Uterus (tissue), 4 donors: Measurements from ENCODE around the gene MIER3. TPM values are rescaled to one million over a fixed set of nuclear protein-coding genes. Genes with fewer than 3 reads are reported as not detected.

Experiments used
- DNase-seq, 2 donors: peaks; one replicate each; pipeline ENCODE4 v3.0.0-alpha.2; 2019 to 2020
- H3K27ac ChIP-seq, 2 donors: fragments of 200-600 bp; sonication (generic); 1 replicate in 1 of 2; 2 replicates in 1 of 2; pipeline ENCODE4 v1.5.1; 2016 to 2018
- H3K27me3 ChIP-seq, 2 donors: fragments of 200-600 bp; sonication (generic); one replicate each; pipeline ENCODE4 v1.5.1; 2018 to 2019; ENCODE audit warnings: control low read depth in 1 of 2
- H3K36me3 ChIP-seq, 2 donors: fragments of 200-600 bp; sonication (generic); one replicate each; pipeline ENCODE4 v1.5.1; 2019; ENCODE audit warnings: control low read depth in 1 of 2
- H3K4me1 ChIP-seq, 2 donors: fragments of 200-600 bp; sonication (generic); one replicate each; pipeline ENCODE4 v1.5.1; 2018 to 2019; ENCODE audit warnings: control low read depth in 1 of 2
- H3K4me3 ChIP-seq, 2 donors: fragments of 200-600 bp; sonication (generic); 1 replicate in 1 of 2; 2 replicates in 1 of 2; pipeline ENCODE4 v1.5.1; 2018 to 2019; ENCODE audit warnings: mild to moderate bottlenecking in 1 of 2
- H3K9me3 ChIP-seq, 2 donors: fragments of 200-600 bp; sonication (generic); one replicate each; pipeline ENCODE4 v1.5.1; 2019; ENCODE audit warnings: control low read depth in 1 of 2
- POLR2A ChIP-seq, 2 donors: fragments of 450-650 bp; IDR thresholded peaks; one replicate each; pipeline ENCODE4 v1.6.1; 2016; ENCODE audit warnings: antibody characterized with exemption in 2 of 2, mild to moderate bottlenecking in 1 of 2, moderate library complexity in 1 of 2
- intact Hi-C: fragments of 100-400 bp; cut with DNase I; formaldehyde crosslinking; loops from one replicate; pipeline ENCODE4 v1.15.1; 2023; ENCODE audit warnings: low total_unique reads
- total RNA-seq, 4 donors: library from RNA; depleted of rRNA in 3 of 4; stranded (reverse); fragments of >200 nt in 3 of 4; gene quantifications; one replicate each; pipeline versions ENCODE4 v1.1.0 to v1.2.4, GENCODE V29; 2014 to 2023
- TF ChIP-seq, protein P1 (sequence below), 4 experiments: fragments of 200-600 bp in 2 of 4; fragments of 450-650 bp in 2 of 4; sonication (generic) in 2 of 4; IDR thresholded peaks; one replicate each; pipeline ENCODE4 v1.5.1; 2016 to 2019; ENCODE audit warnings: antibody characterized with exemption in 4 of 4, mild to moderate bottlenecking in 2 of 4, moderate library complexity in 1 of 4
- donor health status: DM: yes; HTN: yes; CAD: no.

Gene MIER3, protein sequence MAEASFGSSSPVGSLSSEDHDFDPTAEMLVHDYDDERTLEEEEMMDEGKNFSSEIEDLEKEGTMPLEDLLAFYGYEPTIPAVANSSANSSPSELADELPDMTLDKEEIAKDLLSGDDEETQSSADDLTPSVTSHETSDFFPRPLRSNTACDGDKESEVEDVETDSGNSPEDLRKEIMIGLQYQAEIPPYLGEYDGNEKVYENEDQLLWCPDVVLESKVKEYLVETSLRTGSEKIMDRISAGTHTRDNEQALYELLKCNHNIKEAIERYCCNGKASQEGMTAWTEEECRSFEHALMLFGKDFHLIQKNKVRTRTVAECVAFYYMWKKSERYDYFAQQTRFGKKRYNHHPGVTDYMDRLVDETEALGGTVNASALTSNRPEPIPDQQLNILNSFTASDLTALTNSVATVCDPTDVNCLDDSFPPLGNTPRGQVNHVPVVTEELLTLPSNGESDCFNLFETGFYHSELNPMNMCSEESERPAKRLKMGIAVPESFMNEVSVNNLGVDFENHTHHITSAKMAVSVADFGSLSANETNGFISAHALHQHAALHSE
- 10 to 100 TPM; 15.6 to 94.6 (median 29.7) TPM for total RNA-seq

DNA sequence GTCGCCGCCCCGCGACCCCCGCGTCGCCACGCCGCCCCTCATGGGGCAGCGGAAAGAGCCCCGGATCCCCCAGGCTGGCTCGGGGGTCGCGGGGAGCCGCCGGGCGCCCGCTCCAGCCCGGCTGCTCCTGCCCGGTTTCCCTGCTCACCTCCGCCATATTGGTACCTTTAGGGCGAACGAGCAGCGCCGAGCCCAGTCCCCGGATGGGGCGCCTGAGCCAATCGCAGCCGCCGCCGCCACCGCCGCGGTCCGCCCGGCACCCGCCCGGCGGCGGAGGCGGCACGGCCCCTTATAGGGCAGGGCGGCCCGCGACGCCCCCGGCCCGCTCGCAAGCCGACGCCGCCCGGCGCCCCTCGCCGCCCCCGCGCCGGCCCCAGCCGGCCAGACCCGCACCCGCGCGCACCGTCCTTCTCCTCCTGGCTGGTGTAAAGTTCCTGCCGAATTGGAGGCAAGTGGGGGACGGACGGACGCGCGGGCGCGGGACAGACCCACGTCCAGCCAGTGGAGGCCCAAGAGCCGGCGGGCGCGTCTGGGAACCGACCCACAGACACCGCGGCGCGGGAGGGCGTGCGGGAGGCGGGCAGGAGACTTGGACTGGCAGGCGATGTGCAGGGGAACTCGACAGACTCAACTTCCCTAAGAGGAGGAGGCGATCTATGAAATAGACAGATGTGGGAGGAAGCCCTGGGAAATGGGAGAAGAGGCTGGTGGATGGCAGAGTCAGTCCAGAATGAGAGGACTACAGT is at the start of gene MIER3:
MIER3 (minus strand) TSS at position 178 of the 746 bp plus-strand sequence; CDS start at position 157, 21 bp downstream.
- peak; percentile 67 to 77 for DNase-seq
- TF ChIP-seq, protein P1, sequence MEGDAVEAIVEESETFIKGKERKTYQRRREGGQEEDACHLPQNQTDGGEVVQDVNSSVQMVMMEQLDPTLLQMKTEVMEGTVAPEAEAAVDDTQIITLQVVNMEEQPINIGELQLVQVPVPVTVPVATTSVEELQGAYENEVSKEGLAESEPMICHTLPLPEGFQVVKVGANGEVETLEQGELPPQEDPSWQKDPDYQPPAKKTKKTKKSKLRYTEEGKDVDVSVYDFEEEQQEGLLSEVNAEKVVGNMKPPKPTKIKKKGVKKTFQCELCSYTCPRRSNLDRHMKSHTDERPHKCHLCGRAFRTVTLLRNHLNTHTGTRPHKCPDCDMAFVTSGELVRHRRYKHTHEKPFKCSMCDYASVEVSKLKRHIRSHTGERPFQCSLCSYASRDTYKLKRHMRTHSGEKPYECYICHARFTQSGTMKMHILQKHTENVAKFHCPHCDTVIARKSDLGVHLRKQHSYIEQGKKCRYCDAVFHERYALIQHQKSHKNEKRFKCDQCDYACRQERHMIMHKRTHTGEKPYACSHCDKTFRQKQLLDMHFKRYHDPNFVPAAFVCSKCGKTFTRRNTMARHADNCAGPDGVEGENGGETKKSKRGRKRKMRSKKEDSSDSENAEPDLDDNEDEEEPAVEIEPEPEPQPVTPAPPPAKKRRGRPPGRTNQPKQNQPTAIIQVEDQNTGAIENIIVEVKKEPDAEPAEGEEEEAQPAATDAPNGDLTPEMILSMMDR (IDR thresholded peaks at IDR 0.05) = no peak
- peak in 1 of 2 donors; percentile 15 for TF ChIP-seq POLR2A (IDR thresholded peaks at IDR 0.05)
- intact Hi-C loops = no loop called here
- H3K9me3 ChIP-seq = no peaks in the 10 kb centered on the region
- H3K4me1 ChIP-seq = peaks cover 0 to 6% of the 10 kb centered on the region in 2 donors
- peak within 1 kb of the TSS; percentile 92 to 94 for H3K27ac ChIP-seq
- H3K27me3 ChIP-seq = no peaks in the 10 kb centered on the region
- H3K36me3 ChIP-seq = no peaks in the 10 kb centered on the region
- H3K4me3 ChIP-seq = peak within 1 kb of the TSS; percentile 65 to 81

DNA sequence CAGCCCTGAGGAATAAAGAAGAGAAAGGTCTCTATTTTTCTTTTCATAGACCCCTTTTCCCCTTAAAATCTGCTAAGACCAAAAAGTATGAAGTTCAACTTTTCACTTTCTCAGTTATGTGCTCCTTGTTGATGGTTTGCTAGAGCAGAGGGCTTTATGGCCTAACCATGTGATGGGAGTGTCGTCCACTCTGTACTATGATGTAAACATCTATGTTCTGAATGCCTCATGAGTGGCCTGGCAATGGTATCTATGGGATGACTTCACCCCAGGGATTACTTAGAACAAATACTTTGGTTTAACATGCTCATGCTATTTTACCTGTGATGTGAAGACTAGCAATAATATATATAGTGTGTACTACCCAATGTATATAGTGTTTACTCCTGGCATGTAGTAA is 43.7 kb upstream of the MIER3 start:
- intact Hi-C loops = no loop called here
- H3K4me3 ChIP-seq = no peak overlapping the region
- H3K4me1 ChIP-seq = no peaks in the 10 kb centered on the region
- H3K27ac ChIP-seq = no peak overlapping the region
- no peaks in the 10 kb centered on the region for H3K27me3 ChIP-seq
- no peaks in the 10 kb centered on the region for H3K9me3 ChIP-seq
- no peak for TF ChIP-seq POLR2A (IDR thresholded peaks at IDR 0.05)
- no peak for DNase-seq
- no peaks in the 10 kb centered on the region for H3K36me3 ChIP-seq

DNA sequence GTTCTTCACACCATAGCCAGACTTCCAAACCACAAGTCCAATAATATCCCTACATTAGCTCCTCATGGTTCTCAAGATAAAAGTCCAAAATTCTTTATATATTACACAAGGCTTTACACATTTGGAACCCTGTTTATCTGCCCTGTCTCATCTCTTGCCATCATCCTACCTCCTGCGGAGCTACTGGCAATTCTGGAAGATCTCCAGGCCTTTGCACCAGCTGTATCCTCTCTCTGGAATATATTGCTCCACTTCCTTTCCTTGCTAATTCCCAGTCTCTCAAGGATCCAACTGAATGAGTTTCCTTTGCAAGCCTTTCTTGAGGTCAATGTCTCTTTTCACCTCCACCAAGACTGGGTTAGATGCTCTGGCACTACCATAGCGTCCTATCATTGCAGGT is 41.3 kb upstream of the MIER3 start:
- DNase-seq = no peak
- intact Hi-C loops = no loop called here
- Histone ChIP-seq H3K27me3 (no peaks in the 10 kb centered on the region), H3K9me3 (no peaks in the 10 kb centered on the region), H3K36me3 (no peaks in the 10 kb centered on the region), H3K4me1 (no peaks in the 10 kb centered on the region), H3K27ac (no peak overlapping the region), H3K4me3 (no peak overlapping the region)
- TF ChIP-seq POLR2A (IDR thresholded peaks at IDR 0.05) = no peak
- TF ChIP-seq, protein P1 (IDR thresholded peaks at IDR 0.05) = no peak

DNA sequence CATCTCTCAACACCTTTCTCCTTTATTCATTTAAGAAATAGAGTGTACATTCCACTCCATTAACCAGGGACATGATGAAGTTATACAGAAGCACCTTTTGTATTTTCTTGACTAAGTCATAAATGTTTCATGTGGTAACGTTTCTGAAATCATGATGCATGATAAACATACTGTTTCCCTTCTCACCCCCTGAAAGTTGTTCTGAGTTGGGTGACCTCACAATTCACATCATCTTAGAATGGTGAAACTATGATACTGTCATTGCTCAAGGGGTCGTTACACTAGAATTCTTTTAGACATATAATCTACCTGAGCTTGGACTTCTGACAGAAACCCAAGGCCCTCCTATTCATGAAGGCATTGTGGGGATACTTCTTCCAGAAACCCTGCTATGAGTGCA is 37.8 kb upstream of the MIER3 start:
- Histone ChIP-seq H3K27ac (no peak overlapping the region), H3K27me3 (no peaks in the 10 kb centered on the region), H3K4me3 (no peak overlapping the region), H3K36me3 (no peaks in the 10 kb centered on the region), H3K9me3 (no peaks in the 10 kb centered on the region), H3K4me1 (no peaks in the 10 kb centered on the region)
- no peak for DNase-seq
- intact Hi-C loops = no loop called here
- TF ChIP-seq, protein P1 (IDR thresholded peaks at IDR 0.05) = no peak
- no peak for TF ChIP-seq POLR2A (IDR thresholded peaks at IDR 0.05)

DNA sequence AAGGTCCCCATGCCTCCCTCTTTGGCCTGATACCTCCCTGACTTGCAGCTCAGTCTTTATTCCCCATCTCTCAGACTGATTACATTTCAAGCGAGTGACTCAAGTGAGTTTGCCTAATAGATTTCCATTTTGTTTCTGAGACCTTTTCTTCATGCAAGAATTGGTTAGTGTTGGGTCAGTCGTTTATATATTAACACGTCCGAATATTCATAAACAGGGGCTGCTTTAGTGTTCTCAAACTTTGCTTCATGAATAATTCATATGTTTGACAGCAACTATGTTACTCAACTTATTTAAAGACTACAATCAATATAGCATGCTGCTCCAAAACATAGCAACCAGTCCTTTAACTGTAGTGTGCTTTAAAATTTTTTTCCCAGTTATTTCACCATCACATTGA is 36.6 kb upstream of the MIER3 start:
- no peaks in the 10 kb centered on the region for H3K9me3 ChIP-seq
- TF ChIP-seq POLR2A (IDR thresholded peaks at IDR 0.05) = no peak
- TF ChIP-seq, protein P1 (IDR thresholded peaks at IDR 0.05) = no peak
- no peak overlapping the region for H3K27ac ChIP-seq
- DNase-seq = no peak
- H3K4me1 ChIP-seq = no peaks in the 10 kb centered on the region
- H3K27me3 ChIP-seq = no peaks in the 10 kb centered on the region
- intact Hi-C loops = no loop called here
- H3K36me3 ChIP-seq = no peaks in the 10 kb centered on the region
- H3K4me3 ChIP-seq = no peak overlapping the region
